ENCODE measurements around the gene CGNL1.

GRCh38 chr15:57599296-57599810, 223.0 kb downstream of the CGNL1 start:
- TF ChIP-seq CTCF (IDR thresholded peaks at IDR 0.05; ENCODE audit: low read depth, low read length) = no peak
- no peak for TF ChIP-seq EZH2phosphoT487 (IDR thresholded peaks at IDR 0.05; ENCODE audit: low read depth)

Measured in OCI-LY3 (cell line).